ENCODE results near the gene MARCHF9. TPM values are rescaled to one million over a fixed set of nuclear protein-coding genes. Genes with fewer than 3 reads are reported as not detected.

MARCHF9 gene
- total RNA-seq, 1 donor from 2014 or later = 5.3 TPM

DNA sequence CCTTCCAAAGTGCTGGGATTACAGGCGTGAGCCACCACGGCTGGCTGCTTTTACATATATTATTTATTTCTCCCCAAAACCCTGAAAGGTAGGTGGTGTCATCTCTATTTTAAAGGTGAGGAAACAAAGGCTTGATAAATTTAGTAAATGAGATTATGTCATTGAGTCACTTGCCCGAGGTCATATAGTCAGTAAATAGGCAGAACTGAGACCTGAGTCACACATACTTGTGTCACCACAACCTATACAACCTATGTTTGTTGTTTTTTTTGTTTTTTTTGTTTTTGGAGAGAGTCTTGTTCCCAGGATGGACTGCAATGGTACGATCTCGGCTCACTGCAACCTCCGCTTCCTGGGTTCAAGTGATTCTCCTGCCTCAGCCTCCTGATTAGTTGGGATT, 40.5 kb downstream of the MARCHF9 start:
- no peak for DNase-seq (ENCODE audit: low read depth, low spot score)

- DNase-seq (ENCODE audit: low read depth, low spot score) = no peak
Measured at GRCh38 chr12:57796996-57797395, 42.1 kb downstream of the MARCHF9 start.

DNA sequence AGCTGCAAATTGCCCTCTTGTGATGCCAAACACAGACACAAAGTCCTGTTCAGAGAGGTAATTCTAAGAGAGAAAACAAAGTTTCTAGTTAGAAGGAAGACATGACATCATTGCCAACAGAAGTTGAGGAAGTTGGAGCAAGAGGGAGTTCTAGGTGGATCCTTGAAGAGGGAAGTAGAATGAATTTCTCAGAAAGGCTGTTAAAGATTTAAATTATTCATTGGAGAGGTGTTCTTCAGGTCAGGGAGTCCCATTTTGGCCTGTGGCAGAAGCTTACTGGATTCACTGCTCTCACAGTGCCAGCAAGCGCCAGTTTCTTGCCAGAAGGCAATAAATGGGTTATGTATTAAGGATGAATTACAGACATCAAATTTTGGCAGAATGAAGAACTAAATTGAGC, 43.0 kb downstream of the MARCHF9 start:
- no peak for DNase-seq (ENCODE audit: low read depth, low spot score)

DNA sequence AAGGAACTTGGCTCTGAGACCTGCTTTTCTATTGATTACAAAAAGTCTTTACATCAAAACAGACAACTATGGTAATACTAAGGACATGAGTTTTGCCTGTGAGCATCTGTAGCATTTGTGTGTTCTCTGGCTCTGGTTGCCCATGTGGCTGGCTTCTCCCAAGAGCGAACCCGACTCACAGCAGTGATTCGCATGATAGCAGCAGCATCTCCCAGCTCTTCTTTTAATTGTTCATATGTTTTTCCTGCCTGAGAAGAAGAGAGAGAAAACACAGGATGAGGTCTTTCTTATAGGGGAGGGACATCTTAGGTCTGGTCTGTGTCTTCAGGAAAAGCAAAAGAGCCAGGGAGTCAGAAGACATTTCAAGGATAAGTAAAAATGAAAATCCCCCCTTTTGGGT, 46.1 kb downstream of the MARCHF9 start:
- no peak for DNase-seq (ENCODE audit: low read depth, low spot score)

GRCh38 chr12:57802607-57803006, 47.7 kb downstream of the MARCHF9 start:
- DNase-seq (ENCODE audit: low read depth, low spot score) = no peak

DNA sequence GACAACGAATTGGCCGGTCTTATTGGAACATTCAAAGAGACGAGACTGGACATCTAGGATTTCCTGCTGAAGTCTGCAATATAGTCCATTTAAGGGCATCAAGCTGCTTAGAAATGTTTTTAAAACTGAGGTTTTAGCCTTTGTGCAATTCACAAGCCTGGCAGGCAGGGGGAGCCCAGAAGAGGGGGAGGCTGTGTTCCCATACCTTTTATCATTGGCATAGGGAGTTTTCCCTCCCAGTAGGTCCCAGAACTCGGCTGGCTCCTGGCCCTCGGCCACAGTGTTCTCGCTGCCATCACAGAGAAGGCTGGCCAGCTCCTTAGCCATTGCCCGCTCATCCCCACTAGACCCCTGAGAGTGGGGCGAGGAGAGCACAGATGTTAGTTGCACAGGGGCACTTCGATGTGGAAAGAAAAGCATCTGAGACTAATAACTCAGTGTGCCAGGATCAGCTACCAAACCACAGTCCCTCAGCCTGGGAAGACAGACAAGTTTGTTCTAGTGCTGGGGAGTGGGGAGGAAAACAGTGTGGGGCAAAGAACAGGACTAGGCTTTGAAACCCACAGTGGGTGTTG, 48.5 kb downstream of the MARCHF9 start:
- no peak for DNase-seq (ENCODE audit: low read depth, low spot score)

- no peak for DNase-seq (ENCODE audit: low read depth, low spot score)
Measured at GRCh38 chr12:57806677-57807076, 51.8 kb downstream of the MARCHF9 start.

GRCh38 chr12:57807285-57807684, 52.4 kb downstream of the MARCHF9 start:
- no peak for DNase-seq (ENCODE audit: low read depth, low spot score)

- DNase-seq (ENCODE audit: low read depth, low spot score) = no peak
Measured at GRCh38 chr12:57808351-57808750, 53.4 kb downstream of the MARCHF9 start.

GRCh38 chr12:57809425-57809824, 54.5 kb downstream of the MARCHF9 start:
- DNase-seq (ENCODE audit: low read depth, low spot score) = no peak

Other genes starting within 250 kb of the MARCHF9 start
- 6.0 and 12.6 TPM in 2 replicates for gene DDIT3, start 234.6 kb upstream of the MARCHF9 start, total RNA-seq
- gene MBD6, start 232.3 kb upstream of the MARCHF9 start, total RNA-seq = 5.3 and 8.3 TPM in 2 replicates
- 81.0 and 90.1 TPM in 2 replicates for gene DCTN2, start 207.9 kb upstream of the MARCHF9 start, total RNA-seq
- under 0.01 and 0.14 TPM in 2 replicates for gene KIF5A, start 205.1 kb upstream of the MARCHF9 start, total RNA-seq
- 10.4 and 11.8 TPM in 2 replicates for gene PIP4K2C, start 163.9 kb upstream of the MARCHF9 start, total RNA-seq
- 4.8 and 11.4 TPM in 2 replicates for gene DTX3, start 150.3 kb upstream of the MARCHF9 start, total RNA-seq
- 5.3 and 5.7 TPM in 2 replicates for gene ARHGEF25, start 143.7 kb upstream of the MARCHF9 start, total RNA-seq
- 0.07 and 0.35 TPM in 2 replicates for gene B4GALNT1, start 121.9 kb upstream of the MARCHF9 start, total RNA-seq
- gene OS9, start 61.0 kb upstream of the MARCHF9 start, total RNA-seq = 194 and 222 TPM in 2 replicates
- gene AGAP2, start 16.4 kb upstream of the MARCHF9 start, total RNA-seq = 0.07 and 0.11 TPM in 2 replicates
- gene TSPAN31, start 10.1 kb upstream of the MARCHF9 start, total RNA-seq = 37.7 and 48.0 TPM in 2 replicates
- 139 and 181 TPM in 2 replicates for gene CDK4, start 2.8 kb upstream of the MARCHF9 start, total RNA-seq
- gene CYP27B1, start 12.0 kb downstream of the MARCHF9 start, total RNA-seq = 0.35 and 0.66 TPM in 2 replicates
- gene METTL1, start 17.0 kb downstream of the MARCHF9 start, total RNA-seq = 5.0 and 8.1 TPM in 2 replicates
- 5.4 and 6.3 TPM in 2 replicates for gene EEF1AKMT3, start 17.5 kb downstream of the MARCHF9 start, total RNA-seq
- 26.0 and 31.7 TPM in 2 replicates for gene TSFM, start 27.7 kb downstream of the MARCHF9 start, total RNA-seq
- gene AVIL, start 63.6 kb downstream of the MARCHF9 start, total RNA-seq = 0.46 and 1.8 TPM in 2 replicates
- gene CTDSP2, start 91.6 kb downstream of the MARCHF9 start, total RNA-seq = 53.2 and 86.3 TPM in 2 replicates
- gene ATP23, start 186.5 kb downstream of the MARCHF9 start, total RNA-seq = 8.4 and 10.6 TPM in 2 replicates